K562 (cell line): ENCODE results near the gene CD72. TPM values are rescaled to one million over a fixed set of nuclear protein-coding genes. Genes with fewer than 3 reads are reported as not detected.

Source experiments
- ATAC-seq: fragments of 200-7000 bp; cut with Tn5 transposase; 3 replicates; pipeline ENCODE4 v1.9.1; 2020; ENCODE audit warnings: moderate library complexity
- BruUV-seq: library from RNA; stranded (reverse); fragments of 400-500 nt; replicated peaks from 2 replicates; lab custom pipeline; 2021; lab: Mats Ljungman, UMichigan
- CTCF ChIA-PET: fragments of 300-600 bp; formaldehyde crosslinking; extraction: SDS; loops from one replicate; lab custom pipeline; 2021; ENCODE audit warnings: low intra/inter-chr PET ratio; lab: Yijun Ruan, JAX
- POLR2A ChIA-PET: fragments of 300-600, 350-650 bp; sonication (Branson Sonifier 250); formaldehyde crosslinking; extraction: SDS; loops from one replicate; lab custom pipeline; 2021; ENCODE audit warnings: antibody characterized with exemption, inconsistent platforms; lab: Yijun Ruan, JAX
- DNase-seq, 4 experiments: peaks; one replicate each; pipeline versions ENCODE4 v3.0.0 to v3.0.0-alpha.2; 2011 to 2018; ENCODE audit warnings: low spot score in 3 of 4, mixed read lengths in 3 of 4; ENCODE audit errors: extremely low read depth in 1 of 4
- FAIRE-seq: peaks from 2 replicates; lab custom pipeline; 2011; peaks lifted over from hg19 to GRCh38; lab: Jason Lieb, UNC
- H2AFZ ChIP-seq: 2 replicates; pipeline ENCODE4 v1.6.0; 2011; ENCODE audit warnings: low read depth, low read length, control low read depth, inconsistent platforms
- H3K27ac ChIP-seq: fragments of 200-600 bp; 3 replicates; pipeline ENCODE4 v1.8.0; 2011; ENCODE audit warnings: low read depth, mild to moderate bottlenecking, control low read depth, inconsistent platforms, low read length, moderate library complexity, mixed read lengths; ENCODE audit errors: extremely low read depth
- H3K27me3 ChIP-seq, 2 experiments: fragments of 300-600 bp in 1 of 2; 2 replicates in 1 of 2; 3 replicates in 1 of 2; pipeline versions ENCODE4 v1.6.0 to v1.8.0; 2011; ENCODE audit warnings: inconsistent platforms in 2 of 2, low read length in 2 of 2, mild to moderate bottlenecking in 1 of 2, mixed read lengths in 1 of 2, moderate library complexity in 1 of 2; ENCODE audit not compliant: control insufficient read depth in 2 of 2, insufficient read depth in 2 of 2
- H3K36me3 ChIP-seq: fragments of 300-600 bp; 3 replicates; pipeline ENCODE4 v1.8.0; 2011; ENCODE audit warnings: mild to moderate bottlenecking, low read length, inconsistent platforms; ENCODE audit not compliant: control insufficient read depth, insufficient read depth
- H3K4me1 ChIP-seq, 2 experiments: fragments of 200-600 bp in 1 of 2; replicated peaks in 1 of 2; 2 replicates in 1 of 2; 3 replicates in 1 of 2; pipeline versions ENCODE4 v1.5.1 to v1.8.0; 2011; ENCODE audit warnings: inconsistent platforms in 2 of 2, low read length in 2 of 2, mild to moderate bottlenecking in 1 of 2, mixed read lengths in 1 of 2, moderate library complexity in 1 of 2; ENCODE audit not compliant: control insufficient read depth in 2 of 2, insufficient read depth in 2 of 2
- H3K4me2 ChIP-seq: 2 replicates; pipeline ENCODE4 v1.6.1; 2011; ENCODE audit warnings: low read length, control low read depth, inconsistent platforms, mixed read lengths; ENCODE audit not compliant: insufficient read depth
- H3K4me3 ChIP-seq: fragments of 200-600 bp; sonication (generic), shearing (Covaris generic); 2 replicates; pipeline ENCODE4 v1.5.1; 2016; ENCODE audit warnings: control low read depth, inconsistent platforms
- H3K79me2 ChIP-seq: fragments of 200-600 bp; 3 replicates; pipeline ENCODE4 v1.8.0; 2011; ENCODE audit warnings: low read length, inconsistent platforms; ENCODE audit not compliant: control insufficient read depth, insufficient read depth
- H3K9ac ChIP-seq, 2 experiments: 2 replicates each; pipeline versions ENCODE4 v1.6.0 to v1.6.1; 2011; ENCODE audit warnings: low read depth in 2 of 2, low read length in 2 of 2, control low read depth in 1 of 2, inconsistent platforms in 1 of 2, mild to moderate bottlenecking in 1 of 2, mixed read lengths in 1 of 2; ENCODE audit not compliant: insufficient read depth in 1 of 2
- H3K9me1 ChIP-seq: one replicate; pipeline ENCODE4 v1.6.0; 2011; ENCODE audit warnings: inconsistent platforms, mild to moderate bottlenecking, low read length, moderate library complexity; ENCODE audit not compliant: control insufficient read depth, insufficient read depth
- H3K9me3 ChIP-seq: replicated peaks from 2 replicates; pipeline ENCODE4 v1.5.1; 2011; ENCODE audit warnings: low read depth, low read length, inconsistent platforms; ENCODE audit not compliant: control insufficient read depth, insufficient read depth
- H4K20me1 ChIP-seq: replicated peaks from 2 replicates; pipeline ENCODE4 v1.6.1; 2011; ENCODE audit warnings: low read length, inconsistent platforms, mixed read lengths; ENCODE audit not compliant: control insufficient read depth, insufficient read depth
- ATF3 ChIP-seq, 2 experiments: fragments of 450-650 bp in 1 of 2; sonication (generic) in 1 of 2; formaldehyde crosslinking in 1 of 2; IDR thresholded peaks in 1 of 2; conservative IDR thresholded peaks in 1 of 2; 2 replicates each; pipeline versions ENCODE4 v1.6.1 to v1.8.1; 2016 to 2023; ENCODE audit warnings: mild to moderate bottlenecking in 2 of 2, moderate library complexity in 2 of 2, inconsistent platforms in 1 of 2, missing genetic modification reagents in 1 of 2
- E4F1 ChIP-seq: fragments of 250-450 bp; sonication (Bioruptor Pico); IDR thresholded peaks from 2 replicates; pipeline ENCODE4 v1.5.0; 2021; ENCODE audit warnings: mild to moderate bottlenecking, borderline replicate concordance
- PKNOX1 ChIP-seq: fragments of 450-650 bp; IDR thresholded peaks from 2 replicates; pipeline ENCODE4 v1.6.1; 2016
- RBM14 ChIP-seq: fragments of 200-400 bp; formaldehyde crosslinking; IDR thresholded peaks from 2 replicates; pipeline ENCODE4 v1.6.1; 2018; ENCODE audit warnings: low read depth, mild to moderate bottlenecking, low read length, moderate library complexity, borderline replicate concordance; ENCODE audit not compliant: insufficient read depth
- WGBS: fragments of 100-300 bp; shearing (Covaris generic); methylation state at CpG from one replicate; pipeline ENCODE4 v1.1.6; 2016; ENCODE audit warnings: low coverage, mixed read lengths; ENCODE audit not compliant: insufficient coverage; ENCODE audit errors: missing lambda C conversion rate; 5-methylcytosine and 5-hydroxymethylcytosine counted together
- in situ Hi-C: fragments of 300-500 bp; cut with MboI; formaldehyde crosslinking; loops from 4 replicates; pipeline ENCODE4 v1.15.0; 2018; ENCODE audit warnings: inconsistent platforms, mixed read lengths
- intact Hi-C: fragments of 100-400 bp; cut with micrococcal nuclease; formaldehyde crosslinking; loops from 2 replicates; pipeline ENCODE4 v1.14.2; 2022
- polyA plus RNA-seq, 8 experiments: library from polyadenylated mRNA; depleted of rRNA in 4 of 8; stranded (reverse) in 5 of 8; unstranded in 3 of 8; fragments of >200 nt; fragmentation: Nextera tagmentation in 2 of 8; fragmentation: Illumina TruSeq in 1 of 8; extraction: Ambion mirVana in 2 of 8; extraction: Trizol in 1 of 8; gene quantifications; 2 replicates each; pipeline versions ENCODE4 v1.2.1 to v1.2.3, GENCODE V29; 2011 to 2014; ENCODE audit warnings: inconsistent platforms in 1 of 8, missing spikeins in 1 of 8
- total RNA-seq, 7 experiments: library from RNA; depleted of rRNA in 6 of 7; stranded (reverse); fragments of >200 nt in 6 of 7; fragmentation: Illumina TruSeq in 2 of 7; extraction: Trizol in 2 of 7; gene quantifications; 2 replicates each; pipeline versions ENCODE4 v1.2.1 to v1.2.3, GENCODE V29; 2011 to 2021; ENCODE audit warnings: low replicate concordance in 1 of 7

Gene CD72
- total and polyA plus RNA-seq, 9 of the 15 experiments (the other 6 are each of a cell fraction or from before 2014, with no cell fraction given) = 0.11 to 0.78 (median 0.27) TPM; not detected in 1

GRCh38 chr9:35570709-35571504 lies 47.3 kb downstream of the CD72 start:
- H4K20me1 ChIP-seq = no peaks in the 10 kb centered on the region
- TF ChIP-seq E4F1 (CRISPR knock-in tag) (no peak), ATF3 (IDR thresholded peaks at IDR 0.05) (peak; percentile 54), ATF3 (CRISPR knock-in tag; conservative IDR thresholded peaks at IDR 0.05) (no peak), RBM14 (no peak), PKNOX1 (peak; percentile 67)
- ATAC-seq (no peak), FAIRE-seq (no peak), DNase-seq (no peak)
- H3K9me1 ChIP-seq = no peaks in the 10 kb centered on the region
- WGBS = 24% methylated on average over 6 of the region's 6 CpGs
- no peaks in the 10 kb centered on the region for H3K36me3 ChIP-seq
- no peaks in the 10 kb centered on the region; a peak in 1 of 5 replicates for H3K4me1 ChIP-seq
- no TSS peak for BruUV-seq
- intact Hi-C loops = no loop called here
- no peaks in the 10 kb centered on the region for H3K79me2 ChIP-seq
- POLR2A ChIA-PET = interaction anchor here (0.6 kb wide), 1 partner anchor 56 kb away, joined by 3 read pairs; no protein-coding TSS in a partner anchor
- no peak overlapping the region for H3K4me3 ChIP-seq
- no peak overlapping the region for H3K4me2 ChIP-seq
- H2AFZ ChIP-seq = no peak overlapping the region
- H3K9me3 ChIP-seq = no peaks in the 10 kb centered on the region
- no peak overlapping the region for H3K27ac ChIP-seq
- no peaks in the 10 kb centered on the region for H3K27me3 ChIP-seq
- in situ Hi-C loops = loop anchor here (25.0 kb wide), 1 partner anchor 684 kb away; a partner anchor contains a TSS
- CTCF ChIA-PET = no interaction called here
- H3K9ac ChIP-seq = no peak overlapping the region
